GM21576 (cell line): ENCODE measurements around the gene NPAS3.

Experiments used
- ATAC-seq: cut with Tn5 transposase; IDR thresholded peaks from one replicate; pipeline ENCODE4 v1.9.1; 2021; ENCODE audit warnings: mild to moderate bottlenecking, moderate library complexity; ENCODE audit not compliant: unreplicated experiment

NPAS3 gene

GRCh38 chr14:33730156-33730555, 791.5 kb downstream of the NPAS3 start:
- no peak for ATAC-seq

DNA sequence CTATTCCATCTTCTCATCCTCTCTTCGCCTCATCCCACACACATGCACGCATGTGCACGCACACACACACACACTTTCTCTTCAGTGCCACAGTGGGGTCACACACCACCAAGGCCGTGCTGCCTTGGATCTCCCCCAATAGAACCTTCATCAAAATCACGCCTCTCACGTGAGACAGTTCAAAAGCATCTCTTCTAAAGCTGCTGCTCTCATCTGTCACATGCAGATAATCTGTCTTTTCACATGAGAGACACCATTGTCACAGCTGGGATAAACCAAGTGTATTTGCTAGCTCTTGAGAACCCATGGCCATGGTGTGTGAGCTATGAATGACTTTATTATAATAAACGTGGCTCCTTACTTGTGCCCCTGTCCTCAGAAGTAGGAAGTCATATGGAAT, 793.5 kb downstream of the NPAS3 start:
- ATAC-seq, result no peak

GRCh38 chr14:33733310-33733709, 794.6 kb downstream of the NPAS3 start:
- ATAC-seq, result no peak

GRCh38 chr14:33733721-33734120, 795.0 kb downstream of the NPAS3 start:
- ATAC-seq, result no peak

GRCh38 chr14:33734387-33734786, 795.7 kb downstream of the NPAS3 start:
- no peak for ATAC-seq

- no peak for ATAC-seq
These were observed 797.7 kb downstream of the NPAS3 start for GRCh38 chr14:33736299-33736825.

DNA sequence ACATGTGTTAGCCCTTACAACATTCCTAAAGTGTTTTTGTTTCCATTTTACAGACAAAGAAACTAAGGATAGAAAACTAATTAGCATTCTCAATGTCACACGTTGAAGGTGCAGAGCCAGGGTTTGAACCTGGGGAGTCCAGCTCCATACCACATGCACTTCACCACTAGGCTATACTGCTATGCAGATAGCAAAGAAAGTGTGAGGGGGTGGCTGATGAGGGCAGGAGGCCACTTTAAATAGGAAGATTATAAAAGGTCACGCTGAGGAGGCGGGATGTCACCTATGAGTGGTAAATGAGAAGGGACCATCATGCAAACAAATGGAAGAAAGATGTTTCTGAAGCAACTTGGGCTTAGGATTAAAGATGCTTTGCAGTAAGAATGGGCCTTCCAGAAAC, 798.3 kb downstream of the NPAS3 start:
- ATAC-seq, result no peak

DNA sequence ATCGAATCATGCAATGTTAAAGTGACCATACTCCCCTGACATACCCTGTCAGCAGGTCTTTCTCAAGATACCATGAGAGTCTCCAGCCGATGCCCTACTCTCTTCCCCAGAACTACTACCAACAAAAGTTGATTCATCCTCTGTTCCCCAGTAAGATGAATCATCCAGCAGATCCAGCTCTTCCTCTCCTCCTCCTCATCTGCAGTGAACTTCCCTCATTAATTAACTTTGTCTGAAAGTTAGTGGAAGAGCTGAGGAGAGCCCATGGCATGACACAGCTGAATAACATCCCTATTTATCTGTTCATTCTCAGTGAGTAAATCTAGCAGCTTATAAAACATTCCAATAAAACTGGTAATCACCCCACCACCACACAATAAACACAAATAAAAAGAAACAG, 798.8 kb downstream of the NPAS3 start:
- ATAC-seq, result no peak

DNA sequence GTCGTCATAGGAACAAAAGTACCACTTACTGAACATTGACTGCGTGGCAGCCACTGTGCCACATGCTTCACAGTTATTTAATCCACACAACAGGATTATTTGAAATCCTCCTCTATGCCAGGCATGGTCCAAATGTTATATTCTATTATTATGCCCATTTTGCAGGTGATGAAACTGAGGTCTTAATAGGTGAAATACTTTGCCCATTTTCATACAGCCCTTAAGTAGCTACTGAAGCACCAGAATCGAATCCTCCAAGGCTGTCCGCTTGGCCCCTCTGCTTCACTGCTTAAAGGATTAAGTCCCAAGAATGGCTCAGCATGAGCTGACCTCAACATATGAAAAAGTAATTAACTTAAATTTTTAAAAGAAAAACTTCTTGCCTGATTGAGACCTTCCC, 799.4 kb downstream of the NPAS3 start:
- no peak for ATAC-seq

GRCh38 chr14:33738491-33738890, 799.8 kb downstream of the NPAS3 start:
- no peak for ATAC-seq

DNA sequence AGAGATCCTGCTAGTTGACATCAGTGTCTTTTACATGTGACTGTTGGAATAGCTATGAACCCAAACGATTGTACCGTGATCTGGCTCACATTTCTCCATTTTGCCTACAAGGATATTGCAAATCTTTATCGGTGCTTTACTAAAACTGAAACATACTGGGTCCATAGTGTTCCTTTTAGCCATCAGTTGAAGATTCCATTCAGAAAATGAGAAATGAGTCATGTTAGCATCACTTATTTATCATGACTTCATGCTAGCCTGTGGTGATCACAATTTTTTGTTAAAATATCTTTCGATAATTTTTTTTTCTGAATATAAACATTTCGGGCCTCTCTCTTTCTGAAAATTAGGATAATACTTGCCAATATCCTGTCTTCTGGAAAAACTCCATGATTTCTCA, 801.9 kb downstream of the NPAS3 start:
- ATAC-seq, result no peak

DNA sequence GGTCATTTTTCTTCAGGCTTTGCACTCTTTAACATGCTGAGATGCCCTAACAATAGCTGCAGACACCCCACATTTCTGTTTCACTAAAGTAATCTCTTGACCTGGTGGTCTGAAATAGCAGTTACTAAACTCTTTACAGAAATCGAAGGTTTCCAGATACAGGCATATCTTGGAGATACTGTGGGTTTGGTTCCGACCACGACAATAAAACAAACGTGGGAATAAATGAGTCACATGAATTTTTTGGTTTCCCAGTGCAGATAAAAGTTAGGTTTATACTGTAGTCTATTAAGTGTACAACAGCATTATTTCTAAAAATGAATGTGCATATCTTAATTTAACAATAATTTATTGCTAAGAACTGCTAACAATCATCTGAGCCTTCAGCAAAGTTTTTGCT, 803.5 kb downstream of the NPAS3 start:
- ATAC-seq, result no peak

GRCh38 chr14:33745163-33745562, 806.5 kb downstream of the NPAS3 start:
- ATAC-seq, result no peak

DNA sequence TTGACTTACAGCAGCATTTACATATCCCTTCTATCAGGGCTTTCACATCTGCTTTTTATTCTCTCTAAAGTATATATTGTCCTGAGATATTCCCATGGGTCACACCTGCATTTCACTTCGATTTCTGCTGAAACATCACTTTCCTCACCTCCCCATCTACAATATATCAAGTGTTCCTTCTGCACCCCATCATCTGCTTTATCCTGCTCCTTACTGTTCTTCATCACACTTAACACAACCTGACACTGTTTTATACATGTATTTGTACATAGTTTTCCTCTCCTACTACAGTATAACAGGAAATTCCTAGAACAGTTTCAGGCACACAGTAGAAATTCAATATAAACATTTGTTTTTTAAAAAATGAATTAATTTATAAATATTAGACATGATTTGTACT, 809.1 kb downstream of the NPAS3 start:
- no peak for ATAC-seq

- no peak for ATAC-seq
These were observed 815.6 kb downstream of the NPAS3 start for GRCh38 chr14:33754261-33754660.

- ATAC-seq, result no peak
These were observed 816.7 kb downstream of the NPAS3 start for GRCh38 chr14:33755358-33755757.

DNA sequence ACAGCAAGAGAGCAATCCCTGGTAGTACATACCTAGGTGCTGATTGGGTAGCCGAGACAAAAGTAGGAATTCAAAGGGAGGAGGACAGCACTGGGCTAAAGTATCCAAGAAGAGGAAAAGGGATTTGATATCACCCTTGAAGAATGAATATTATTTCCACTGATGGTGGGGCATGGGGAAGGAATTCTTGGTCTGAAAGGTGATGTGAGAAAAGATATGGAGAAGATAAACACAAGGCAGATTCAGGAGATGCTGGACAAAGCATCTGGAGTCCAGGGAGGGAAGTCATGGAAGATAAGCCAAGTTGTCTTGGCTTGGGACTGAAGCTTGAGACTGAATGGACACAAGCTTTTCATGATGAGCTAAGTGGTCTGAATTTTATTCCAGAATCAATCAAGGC, 818.2 kb downstream of the NPAS3 start:
- no peak for ATAC-seq

GRCh38 chr14:33758547-33758946, 819.9 kb downstream of the NPAS3 start:
- no peak for ATAC-seq

DNA sequence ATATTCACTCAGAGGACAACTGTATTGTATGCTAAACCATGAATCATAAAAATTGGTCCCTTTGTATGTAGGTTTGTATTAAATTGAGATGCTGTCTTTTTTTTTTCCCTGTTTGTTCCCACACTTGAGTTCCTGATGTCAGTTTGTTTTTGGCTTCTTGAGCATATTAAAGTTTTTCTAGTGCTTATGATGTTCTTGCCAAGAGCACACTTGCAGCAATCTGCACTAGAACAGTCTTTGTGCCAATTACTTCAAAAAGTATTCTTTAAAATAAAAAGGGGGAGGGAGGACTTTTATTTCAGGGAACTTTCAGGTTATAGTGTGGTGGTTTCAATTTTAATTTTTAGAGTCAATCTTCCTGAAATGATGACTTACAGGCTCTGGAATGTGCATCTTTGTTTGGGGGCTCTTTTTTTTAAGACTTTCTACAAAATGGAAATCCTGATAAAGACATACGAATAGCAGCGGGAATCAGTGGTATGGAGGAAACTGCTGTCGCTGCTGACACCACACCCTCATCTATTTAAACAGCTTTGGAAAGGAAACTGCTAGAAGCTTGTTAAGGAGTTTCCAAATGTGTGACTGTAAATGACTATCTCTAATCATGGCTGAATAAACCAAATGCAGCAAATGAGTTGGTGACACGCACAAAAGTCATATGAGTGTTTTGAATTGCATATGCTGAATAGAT, 823.6 kb downstream of the NPAS3 start:
- ATAC-seq, result no peak

GRCh38 chr14:33764876-33765650, 826.4 kb downstream of the NPAS3 start:
- ATAC-seq, result no peak

- no peak for ATAC-seq
These were observed 829.1 kb downstream of the NPAS3 start for GRCh38 chr14:33767586-33768457.
